GM12878 (cell line): ENCODE results near the gene CNPY1. TPM values are rescaled to one million over a fixed set of nuclear protein-coding genes. Genes with fewer than 3 reads are reported as not detected.

Experiments
- ATAC-seq: fragments of 200-7000 bp; cut with Tn5 transposase; 3 replicates; pipeline ENCODE4 v1.9.1; 2020; ENCODE audit warnings: mild to moderate bottlenecking, moderate library complexity
- BruUV-seq: library from RNA; stranded (reverse); fragments of 400-500 nt; replicated peaks from 2 replicates; lab custom pipeline; 2021; lab: Mats Ljungman, UMichigan
- CTCF ChIA-PET: fragments of 300-600 bp; sonication (Branson Sonifier 250); formaldehyde crosslinking; extraction: SDS; loops from one replicate; lab custom pipeline; 2021; ENCODE audit warnings: inconsistent platforms; lab: Yijun Ruan, JAX
- POLR2A ChIA-PET: fragments of 350-600 bp; formaldehyde crosslinking; extraction: SDS; loops from one replicate; lab custom pipeline; 2021; ENCODE audit warnings: inconsistent platforms; lab: Charles Lee
- RAD21 ChIA-PET: fragments of 300-600 bp; sonication (Branson Sonifier 250); formaldehyde crosslinking; loops from one replicate; lab custom pipeline; 2023; ENCODE audit warnings: antibody characterized with exemption; ENCODE audit not compliant: unreplicated experiment; lab: Charles Lee
- SMC1A ChIA-PET: fragments of 300-600 bp; sonication (Branson Sonifier 250); formaldehyde crosslinking; loops from one replicate; lab custom pipeline; 2023; ENCODE audit not compliant: unreplicated experiment, uncharacterized antibody; lab: Charles Lee
- DNase-seq: peaks from one replicate; pipeline ENCODE4 v3.0.0-alpha.2; 2011; ENCODE audit warnings: low read depth, low spot score
- FAIRE-seq: peaks from 3 replicates; lab custom pipeline; 2011; peaks lifted over from hg19 to GRCh38; lab: Jason Lieb, UNC
- H2AFZ ChIP-seq: 2 replicates; pipeline ENCODE4 v1.6.0; 2011; ENCODE audit warnings: low read depth, low read length, control low read depth; ENCODE audit not compliant: control insufficient read depth
- H3K27ac ChIP-seq: 2 replicates; pipeline ENCODE4 v1.5.1; 2011; ENCODE audit warnings: control low read depth; ENCODE audit not compliant: control insufficient read depth, insufficient read depth
- H3K27me3 ChIP-seq, 2 experiments: replicated peaks in 1 of 2; 2 replicates each; pipeline versions ENCODE4 v1.6.0 to v1.6.1; 2011; ENCODE audit warnings: low read length in 1 of 2; ENCODE audit not compliant: control insufficient read depth in 2 of 2, insufficient read depth in 2 of 2
- H3K36me3 ChIP-seq, 2 experiments: 2 replicates each; pipeline ENCODE4 v1.5.1; 2011; ENCODE audit warnings: low read length in 1 of 2; ENCODE audit not compliant: control insufficient read depth in 2 of 2, insufficient read depth in 2 of 2
- H3K4me1 ChIP-seq: 2 replicates; pipeline ENCODE4 v1.6.1; 2011; ENCODE audit warnings: mild to moderate bottlenecking, low read length, moderate library complexity, mixed read lengths; ENCODE audit not compliant: control insufficient read depth, insufficient read depth
- H3K4me2 ChIP-seq: 2 replicates; pipeline ENCODE4 v1.6.0; 2011; ENCODE audit warnings: control low read depth; ENCODE audit not compliant: control insufficient read depth, insufficient read depth
- H3K4me3 ChIP-seq: fragments of 200-600 bp; sonication (generic); 2 replicates; pipeline ENCODE4 v1.5.1; 2016
- H3K79me2 ChIP-seq: 2 replicates; pipeline ENCODE4 v1.6.0; 2011; ENCODE audit warnings: low read length; ENCODE audit not compliant: control insufficient read depth, insufficient read depth
- H3K9ac ChIP-seq: 2 replicates; pipeline ENCODE4 v1.8.0; 2011; ENCODE audit warnings: low read length, control low read depth, mixed read lengths; ENCODE audit not compliant: control insufficient read depth, insufficient read depth
- H3K9me3 ChIP-seq: replicated peaks from 3 replicates; pipeline ENCODE4 v1.5.1; 2011; ENCODE audit warnings: mild to moderate bottlenecking, low read length; ENCODE audit not compliant: control insufficient read depth, insufficient read depth
- H4K20me1 ChIP-seq: 2 replicates; pipeline ENCODE4 v1.6.0; 2011; ENCODE audit not compliant: control insufficient read depth, insufficient read depth
- CBX5 ChIP-seq: sonication (generic); IDR thresholded peaks from 2 replicates; pipeline ENCODE4 v1.6.1; 2016; ENCODE audit warnings: low read depth, moderate library complexity, mild to moderate bottlenecking, inconsistent platforms
- NR2F1 ChIP-seq: fragments of 450-650 bp; conservative IDR thresholded peaks from 2 replicates; pipeline ENCODE4 v1.6.1; 2017; ENCODE audit warnings: mild to moderate bottlenecking
- REST ChIP-seq: IDR thresholded peaks from 2 replicates; pipeline ENCODE4 v1.6.1; 2012; ENCODE audit warnings: mild to moderate bottlenecking, low read depth, low read length
- SIN3A ChIP-seq: IDR thresholded peaks from 2 replicates; pipeline ENCODE4 v1.6.1; 2012; ENCODE audit warnings: low read depth, low read length, improper control_type of control experiment
- WGBS: methylation state at CpG from one replicate; pipeline ENCODE4 v1.1.6; 2016; ENCODE audit warnings: low lambda C conversion rate; ENCODE audit not compliant: insufficient replicate concordance, insufficient coverage; ENCODE audit errors: missing lambda C conversion rate; 5-methylcytosine and 5-hydroxymethylcytosine counted together
- in situ Hi-C: fragments of 300-500 bp; cut with MboI; formaldehyde crosslinking; loops from 9 replicates; pipeline ENCODE4 v1.14.3; 2018; ENCODE audit warnings: mixed read lengths
- intact Hi-C: fragments of 100-400 bp; cut with micrococcal nuclease; formaldehyde crosslinking; loops from one replicate; pipeline ENCODE4 v1.14.2; 2022; ENCODE audit not compliant: unreplicated experiment
- polyA plus RNA-seq, 11 experiments: library from polyadenylated mRNA; depleted of rRNA in 4 of 11; unstranded in 6 of 11; stranded (reverse) in 5 of 11; fragments of >200 nt; fragmentation: Nextera tagmentation in 4 of 11; fragmentation: Illumina TruSeq in 1 of 11; extraction: Ambion mirVana in 4 of 11; extraction: Trizol in 1 of 11; gene quantifications; 1 replicate in 1 of 11; 2 replicates in 10 of 11; pipeline versions ENCODE4 v1.2.1 to v1.2.3, GENCODE V29; 2011 to 2016; ENCODE audit warnings: inconsistent platforms in 2 of 11, missing spikeins in 2 of 11, low read depth in 1 of 11
- total RNA-seq, 4 experiments: library from RNA; depleted of rRNA in 3 of 4; stranded (reverse); fragments of >200 nt in 3 of 4; fragmentation: Illumina TruSeq in 1 of 4; extraction: Trizol in 1 of 4; gene quantifications; 2 replicates each; pipeline versions ENCODE4 v1.2.1 to v1.2.3, GENCODE V29; 2013 to 2021

Gene CNPY1
- total and polyA plus RNA-seq, 10 of the 15 experiments (the other 5 are each of a cell fraction or from before 2014, with no cell fraction given) = not detected

- no peak for TF ChIP-seq REST
- TF ChIP-seq NR2F1 = no peak
Measured at GRCh38 chr7:155574556-155575290, 28.4 kb upstream of the CNPY1 start (continued).

GRCh38 chr7:155571581-155572345, 25.4 kb upstream of the CNPY1 start:
- TF ChIP-seq CBX5 = no peak
- TF ChIP-seq SIN3A = no peak
- Histone ChIP-seq H3K36me3 (no peaks in the 10 kb centered on the region), H3K4me2 (no peak overlapping the region), H3K79me2 (no peaks in the 10 kb centered on the region), H3K9ac (no peak overlapping the region), H3K27ac (no peak overlapping the region), H3K4me3 (no peak overlapping the region), H2AFZ (no peak overlapping the region), H3K27me3 (no peaks in the 10 kb centered on the region), H3K4me1 (no peaks in the 10 kb centered on the region), H3K9me3 (no peaks in the 10 kb centered on the region), H4K20me1 (no peaks in the 10 kb centered on the region)
- POLR2A ChIA-PET = no interaction called here
- RAD21 ChIA-PET = no interaction called here
- no TSS peak for BruUV-seq
- in situ Hi-C loops (no loop called here), intact Hi-C loops (no loop called here)
- no peak for DNase-seq
- CTCF ChIA-PET = no interaction called here
- FAIRE-seq = no peak
- SMC1A ChIA-PET = no interaction called here
- 37% methylated on average over 10 of the region's 11 CpGs for WGBS
- no peak for ATAC-seq
